ENCODE results near the gene SLC16A4.

SLC16A4 gene

GRCh38 chr1:110320168-110320518, 70.7 kb downstream of the SLC16A4 start:
- FAIRE-seq (no peak), DNase-seq (ENCODE audit: insufficient read length) (no peak)
- TF ChIP-seq POLR2AphosphoS5 (IDR thresholded peaks at IDR 0.05; ENCODE audit: low read depth, low read length) (no peak), POLR2A (IDR thresholded peaks at IDR 0.05; ENCODE audit: low read depth, low read length) (no peak), TAF1 (IDR thresholded peaks at IDR 0.05; ENCODE audit: borderline replicate concordance, low read depth, low read length) (no peak)

GRCh38 chr1:110319332-110320167, 71.3 kb downstream of the SLC16A4 start:
- no peak for TF ChIP-seq POLR2A (IDR thresholded peaks at IDR 0.05; ENCODE audit: low read depth, low read length)
- TF ChIP-seq TAF1 (IDR thresholded peaks at IDR 0.05; ENCODE audit: borderline replicate concordance, low read depth, low read length) = no peak
- TF ChIP-seq POLR2AphosphoS5 (IDR thresholded peaks at IDR 0.05; ENCODE audit: low read depth, low read length) = no peak
- DNase-seq (ENCODE audit: insufficient read length) = no peak
- FAIRE-seq = no peak

- FAIRE-seq (no peak), DNase-seq (ENCODE audit: insufficient read length) (no peak)
- TF ChIP-seq TAF1 (IDR thresholded peaks at IDR 0.05; ENCODE audit: borderline replicate concordance, low read depth, low read length) = no peak
- TF ChIP-seq POLR2A (IDR thresholded peaks at IDR 0.05; ENCODE audit: low read depth, low read length) = no peak
- TF ChIP-seq POLR2AphosphoS5 (IDR thresholded peaks at IDR 0.05; ENCODE audit: low read depth, low read length) = no peak
Observed at GRCh38 chr1:110318046-110318445, 72.8 kb downstream of the SLC16A4 start.

DNA sequence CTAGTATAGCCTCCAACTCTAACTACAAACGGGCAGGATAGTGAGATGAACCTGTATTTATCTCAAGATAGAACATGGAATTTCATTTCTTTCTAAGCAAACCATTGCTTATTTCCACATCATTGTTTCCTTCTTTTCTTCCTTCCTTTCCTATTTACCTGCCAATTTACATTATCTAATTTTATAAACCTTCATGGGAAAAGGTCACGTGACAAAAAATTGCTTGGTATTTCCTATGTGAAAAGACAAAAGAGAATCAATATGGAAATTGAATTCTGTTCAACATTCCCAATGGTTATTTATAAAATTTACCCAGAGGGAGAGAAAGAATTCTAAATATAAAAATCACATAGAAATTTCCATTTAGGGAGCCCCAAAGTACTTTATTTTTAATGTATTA, 74.1 kb downstream of the SLC16A4 start:
- no peak for TF ChIP-seq POLR2A (IDR thresholded peaks at IDR 0.05; ENCODE audit: low read depth, low read length)
- FAIRE-seq = no peak
- no peak for DNase-seq (ENCODE audit: insufficient read length)

All from GM12892 (cell line).